NCI-H146 treated with DMSO at 0.1 percent for 48 hours (cell line): Measurements from ENCODE around the gene INSIG1.

Experiments used
- DNase-seq: peaks from one replicate; lab custom pipeline; 2025; ENCODE audit not compliant: unreplicated experiment; lab: John Stamatoyannopoulos, UW

Gene INSIG1

GRCh38 chr7:155297517-155298287 lies at the start of gene INSIG1:
INSIG1 (plus strand) TSS chr7:155297878; CDS start chr7:155298286, 408 bp downstream.
- DNase-seq, result peak; percentile 44

GRCh38 chr7:155248366-155248756 lies 49.3 kb upstream of the INSIG1 start:
- no peak for DNase-seq

- DNase-seq, result no peak
Measured at GRCh38 chr7:155251831-155252230, 45.8 kb upstream of the INSIG1 start.

GRCh38 chr7:155252444-155252887 lies 45.2 kb upstream of the INSIG1 start:
- no peak for DNase-seq

- DNase-seq, result no peak
Measured at GRCh38 chr7:155252892-155253501, 44.7 kb upstream of the INSIG1 start.

GRCh38 chr7:155254018-155254417 lies 43.7 kb upstream of the INSIG1 start:
- no peak for DNase-seq

GRCh38 chr7:155255071-155255470 lies 42.6 kb upstream of the INSIG1 start:
- DNase-seq, result no peak

GRCh38 chr7:155255621-155256020 lies 42.1 kb upstream of the INSIG1 start:
- DNase-seq, result no peak

GRCh38 chr7:155256081-155256760 lies 41.5 kb upstream of the INSIG1 start:
- DNase-seq, result no peak

- DNase-seq, result no peak
Measured at GRCh38 chr7:155256761-155257481, 40.8 kb upstream of the INSIG1 start.

- no peak for DNase-seq
Measured at GRCh38 chr7:155257482-155258225, 40.0 kb upstream of the INSIG1 start.

- DNase-seq, result no peak
Measured at GRCh38 chr7:155258226-155258560, 39.5 kb upstream of the INSIG1 start.

- DNase-seq, result no peak
Measured at GRCh38 chr7:155259866-155260497, 37.7 kb upstream of the INSIG1 start.

GRCh38 chr7:155260498-155260872 lies 37.2 kb upstream of the INSIG1 start:
- no peak for DNase-seq

- DNase-seq, result no peak
Measured at GRCh38 chr7:155261031-155261985, 36.4 kb upstream of the INSIG1 start.

GRCh38 chr7:155262031-155262430 lies 35.6 kb upstream of the INSIG1 start:
- no peak for DNase-seq

GRCh38 chr7:155263051-155263450 lies 34.6 kb upstream of the INSIG1 start:
- no peak for DNase-seq

- no peak for DNase-seq
Measured at GRCh38 chr7:155263581-155264143, 34.0 kb upstream of the INSIG1 start.

GRCh38 chr7:155265144-155265543 lies 32.5 kb upstream of the INSIG1 start:
- DNase-seq, result no peak
